HepG2 (cell line): ENCODE results near the gene C6orf136. TPM values are rescaled to one million over a fixed set of nuclear protein-coding genes. Genes with fewer than 3 reads are reported as not detected.

Experiments used
- AFF4 ChIP-seq: sonication (generic); formaldehyde crosslinking; IDR thresholded peaks from 2 replicates; pipeline ENCODE4 v1.4.0; 2020; ENCODE audit warnings: missing genetic modification reagents
- ARNT2 ChIP-seq: sonication (generic); formaldehyde crosslinking; IDR thresholded peaks from 2 replicates; pipeline ENCODE4 v1.8.0; 2022; ENCODE audit warnings: mild to moderate bottlenecking, low read depth, missing genetic modification reagents, moderate library complexity
- CHCHD3 ChIP-seq: sonication (generic); formaldehyde crosslinking; IDR thresholded peaks from 2 replicates; pipeline ENCODE4 v1.8.0; 2022; ENCODE audit warnings: mild to moderate bottlenecking, missing genetic modification reagents, moderate library complexity
- ELF4 ChIP-seq: sonication (generic); formaldehyde crosslinking; IDR thresholded peaks from 2 replicates; pipeline ENCODE4 v1.5.0; 2020; ENCODE audit warnings: missing genetic modification reagents, mild to moderate bottlenecking, moderate library complexity, borderline replicate concordance
- HIC2 ChIP-seq: sonication (generic); formaldehyde crosslinking; IDR thresholded peaks from 2 replicates; pipeline ENCODE4 v1.9.0; 2022; ENCODE audit warnings: low read depth, missing genetic modification reagents
- JUND ChIP-seq: sonication (generic); formaldehyde crosslinking; IDR thresholded peaks from 2 replicates; pipeline ENCODE4 v1.8.0; 2022; ENCODE audit warnings: mild to moderate bottlenecking, missing genetic modification reagents
- MTERF4 ChIP-seq: sonication (generic); formaldehyde crosslinking; IDR thresholded peaks from 2 replicates; pipeline ENCODE4 v1.8.0; 2023; ENCODE audit warnings: mild to moderate bottlenecking, missing genetic modification reagents
- MXD3 ChIP-seq: IDR thresholded peaks from 2 replicates; pipeline ENCODE4 v1.6.1; 2016; ENCODE audit warnings: mild to moderate bottlenecking, missing biosample characterization, missing genetic modification reagents
- NFKBIZ ChIP-seq: IDR thresholded peaks from 2 replicates; pipeline ENCODE4 v1.6.1; 2018; ENCODE audit warnings: missing genetic modification reagents, missing compliant biosample characterization
- PBX2 ChIP-seq: IDR thresholded peaks from 2 replicates; pipeline ENCODE4 v1.6.1; 2016; ENCODE audit warnings: control low read depth
- RNF2 ChIP-seq: fragments of 450-650 bp; conservative IDR thresholded peaks from 2 replicates; pipeline ENCODE4 v1.6.1; 2016; ENCODE audit warnings: low read depth
- SNAPC5 ChIP-seq: sonication (generic); formaldehyde crosslinking; IDR thresholded peaks from 2 replicates; pipeline ENCODE4 v1.8.1; 2023; ENCODE audit warnings: mild to moderate bottlenecking, missing genetic modification reagents, borderline replicate concordance
- ZBTB7B ChIP-seq: sonication (generic); formaldehyde crosslinking; IDR thresholded peaks from 2 replicates; pipeline ENCODE4 v1.4.0; 2020; ENCODE audit warnings: missing genetic modification reagents
- ZNF34 ChIP-seq: sonication (generic); formaldehyde crosslinking; IDR thresholded peaks from 2 replicates; pipeline ENCODE4 v1.4.0; 2020; ENCODE audit warnings: mild to moderate bottlenecking, missing genetic modification reagents, borderline replicate concordance
- ZNF441 ChIP-seq: sonication (generic); formaldehyde crosslinking; IDR thresholded peaks from 2 replicates; pipeline ENCODE4 v1.7.0; 2021; ENCODE audit warnings: missing genetic modification reagents, borderline replicate concordance
- ZNF639 ChIP-seq: conservative IDR thresholded peaks from 2 replicates; pipeline ENCODE4 v1.6.1; 2018; ENCODE audit warnings: missing genetic modification reagents
- ZNF773 ChIP-seq: sonication (generic); formaldehyde crosslinking; IDR thresholded peaks from 2 replicates; pipeline ENCODE4 v1.4.0; 2020; ENCODE audit warnings: missing genetic modification reagents, borderline replicate concordance
- polyA plus RNA-seq, 8 experiments: library from polyadenylated mRNA; depleted of rRNA in 3 of 8; stranded (reverse) in 7 of 8; unstranded in 1 of 8; fragments of >200 nt; fragmentation: Illumina TruSeq in 4 of 8; extraction: Trizol in 4 of 8; gene quantifications; 2 replicates each; pipeline versions ENCODE4 v1.2.1 to v1.2.3, GENCODE V29; 2011 to 2016; ENCODE audit warnings: low read depth in 4 of 8, missing spikeins in 1 of 8, mixed read lengths in 1 of 8; ENCODE audit not compliant: insufficient read depth in 1 of 8
- total RNA-seq, 5 experiments: library from RNA; depleted of rRNA; stranded (reverse); fragments of >200 nt; fragmentation: Illumina TruSeq; extraction: Trizol; gene quantifications; 2 replicates each; pipeline ENCODE4 v1.2.3, GENCODE V29; 2016; ENCODE audit warnings: low read depth in 1 of 5

The C6orf136 gene
- total and polyA plus RNA-seq, 2 of the 13 experiments (the other 11 are each of a cell fraction or from before 2014, with no cell fraction given), result 12.0 to 26.2 TPM

- peak; percentile 78; the same call in 1 of the 2 replicates for TF ChIP-seq ELF4
- no peak for TF ChIP-seq RNF2
- TF ChIP-seq HIC2 (CRISPR knock-in tag), result peak; percentile 88
- TF ChIP-seq ZNF773, result peak; percentile 83; the same call in 1 of the 2 replicates
- TF ChIP-seq ZNF639, result peak; percentile 72; the same call in 1 of the 2 replicates
- no peak for TF ChIP-seq ZNF441 (CRISPR knock-in tag)
- no peak for TF ChIP-seq PBX2
- TF ChIP-seq JUND (CRISPR knock-in tag), result 0 out of 2 replicates have a peak, but pooled peaks have one; percentile 14
- peak; percentile 61 for TF ChIP-seq MTERF4 (CRISPR knock-in tag)
- TF ChIP-seq ARNT2 (CRISPR knock-in tag), result peak; percentile 67; the same call in 1 of the 2 replicates
- TF ChIP-seq AFF4 (CRISPR knock-in tag), result no peak
- peak; percentile 83 for TF ChIP-seq ZBTB7B (CRISPR knock-in tag)
- peak; percentile 61; the same call in 1 of the 2 replicates for TF ChIP-seq NFKBIZ (CRISPR knock-in tag)
- peak; percentile 85; the same call in 1 of the 2 replicates for TF ChIP-seq CHCHD3 (CRISPR knock-in tag)
- peak; percentile 80; the same call in 1 of the 2 replicates for TF ChIP-seq MXD3
- TF ChIP-seq ZNF34 (CRISPR knock-in tag), result 0 out of 2 replicates have a peak, but pooled peaks have one; percentile 48
- TF ChIP-seq SNAPC5 (CRISPR knock-in tag), result peak; percentile 51; the same call in 1 of the 2 replicates
Observed at GRCh38 chr6:30626484-30627366, 20.2 kb upstream of the C6orf136 start, which contains the start of gene ATAT1 (continued).
